Fibroblast of skin of right quadriceps (primary cell): ENCODE measurements around the gene RB1.

Experiments
- DNase-seq: peaks from one replicate; pipeline ENCODE4 v3.0.0-alpha.2; 2013

Gene RB1

GRCh38 chr13:48303359-48304142, at the start of gene RB1:
Gene RB1 (plus strand): TSS chr13:48303751. CDS start chr13:48303913, 162 bp downstream.
- DNase-seq = peak; percentile 92

- DNase-seq = no peak
Measured at GRCh38 chr13:48253849-48254248, 49.7 kb upstream of the RB1 start.

DNA sequence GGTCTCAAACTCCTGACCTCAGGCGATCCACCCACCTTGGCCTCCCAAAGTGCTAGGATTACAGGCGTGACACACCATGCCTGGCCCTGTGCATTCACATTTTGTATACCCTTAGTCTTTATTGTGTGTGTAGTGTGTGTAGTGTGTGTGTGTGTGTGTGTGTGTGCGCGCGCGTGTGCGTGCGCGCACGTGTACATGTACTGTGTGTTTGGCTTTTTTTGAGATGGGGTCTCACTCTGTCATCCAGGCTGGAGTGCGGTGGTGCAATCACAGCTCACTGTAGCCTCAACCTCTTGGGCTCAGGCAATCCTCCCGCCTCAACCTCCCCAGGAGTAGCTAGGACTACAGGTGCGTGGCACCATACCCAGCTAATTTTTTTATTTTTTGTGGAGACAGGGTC, 48.5 kb upstream of the RB1 start:
- DNase-seq = no peak

GRCh38 chr13:48255954-48256353, 47.6 kb upstream of the RB1 start:
- no peak for DNase-seq

GRCh38 chr13:48258002-48258401, 45.5 kb upstream of the RB1 start:
- DNase-seq = no peak

- no peak for DNase-seq
Measured at GRCh38 chr13:48258430-48258829, 45.1 kb upstream of the RB1 start.

- no peak for DNase-seq
Measured at GRCh38 chr13:48260970-48261369, 42.6 kb upstream of the RB1 start.

DNA sequence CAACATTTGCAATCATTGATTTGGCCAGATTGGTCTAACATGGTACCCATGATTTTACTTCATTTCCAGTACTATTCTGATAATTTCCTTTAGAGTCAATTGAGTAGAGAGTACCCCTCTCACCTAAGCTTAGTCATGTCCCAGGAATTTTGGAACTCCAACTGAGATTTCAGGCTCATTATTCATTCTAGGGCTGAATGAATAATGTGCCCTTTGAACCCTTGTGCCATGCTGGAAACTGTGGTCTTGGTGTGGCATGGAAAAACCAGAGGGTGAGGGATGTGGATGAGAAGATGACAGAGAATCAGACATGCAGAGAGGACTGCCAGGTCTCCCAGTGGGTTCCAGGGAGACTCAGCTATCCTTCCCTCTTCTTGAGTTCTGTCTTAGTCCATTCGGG, 40.4 kb upstream of the RB1 start:
- DNase-seq = no peak

DNA sequence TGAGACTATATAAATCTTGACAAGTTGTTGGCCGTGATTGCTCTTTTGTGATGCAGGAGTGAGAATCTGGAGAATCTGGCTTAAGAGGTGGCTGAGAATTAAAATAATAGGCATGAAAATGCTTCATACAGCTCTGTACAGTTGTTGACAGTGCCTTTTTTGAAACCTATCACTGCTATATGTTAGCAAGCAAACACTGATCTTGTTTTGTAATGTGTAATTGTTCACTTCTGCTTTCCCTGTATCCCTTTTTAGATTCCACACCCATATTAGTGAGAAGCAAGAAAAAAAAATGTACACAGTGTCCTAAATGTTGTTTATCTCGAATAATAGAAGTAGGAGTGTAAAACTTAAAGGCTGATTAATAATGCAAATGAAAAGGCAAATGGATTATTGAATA, 39.5 kb upstream of the RB1 start:
- DNase-seq = no peak

DNA sequence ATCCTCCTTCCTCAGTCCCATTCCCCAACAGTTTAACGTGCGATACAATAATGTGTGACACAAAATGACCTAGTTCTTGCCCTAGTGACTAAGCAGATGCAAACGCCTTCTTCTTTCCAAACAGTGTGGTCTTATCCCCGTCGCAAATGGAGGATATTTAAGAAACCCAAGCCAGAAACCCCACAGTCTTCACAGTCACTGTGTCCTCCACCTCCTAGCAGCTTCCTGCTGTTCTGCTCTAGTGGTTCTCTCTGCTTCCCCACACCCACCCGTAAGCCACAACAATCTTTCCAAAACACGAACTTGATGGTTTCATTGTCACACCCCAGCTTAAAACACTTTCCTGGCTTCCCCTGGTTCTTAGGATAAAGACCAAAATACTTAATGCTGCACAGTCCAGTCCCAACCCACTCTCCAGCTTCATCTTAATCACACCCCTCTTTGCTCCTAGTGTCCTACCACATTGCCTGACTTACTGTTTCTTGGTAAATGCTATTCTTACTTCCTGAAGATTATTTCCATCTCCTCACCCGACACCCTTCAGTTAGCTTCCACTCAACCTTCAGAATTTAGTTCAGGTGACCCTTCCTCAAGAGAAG, 38.2 kb upstream of the RB1 start:
- no peak for DNase-seq

GRCh38 chr13:48266150-48266549, 37.4 kb upstream of the RB1 start:
- no peak for DNase-seq

GRCh38 chr13:48266701-48267639, 36.6 kb upstream of the RB1 start:
- peak; percentile 3 for DNase-seq

GRCh38 chr13:48268019-48268418, 35.5 kb upstream of the RB1 start:
- no peak for DNase-seq

DNA sequence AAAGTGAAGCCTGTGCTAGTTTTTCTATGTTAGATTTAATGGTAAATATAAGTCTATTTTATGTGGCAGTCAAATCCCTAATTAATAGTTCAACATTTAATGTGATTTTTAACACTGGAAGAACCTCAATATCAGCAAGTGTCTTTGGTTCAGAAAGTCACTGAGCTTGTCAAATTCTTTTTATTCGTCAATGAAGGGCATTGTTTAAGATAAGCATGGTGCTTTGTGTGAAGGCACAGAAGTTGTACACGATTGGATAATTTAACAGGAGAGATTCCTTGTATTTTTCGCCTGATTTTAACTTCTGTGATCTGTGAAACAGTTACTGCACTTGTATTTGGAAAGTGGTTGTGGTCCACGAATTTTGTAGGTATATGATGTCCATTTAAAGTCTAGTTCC, 30.2 kb upstream of the RB1 start:
- no peak for DNase-seq

DNA sequence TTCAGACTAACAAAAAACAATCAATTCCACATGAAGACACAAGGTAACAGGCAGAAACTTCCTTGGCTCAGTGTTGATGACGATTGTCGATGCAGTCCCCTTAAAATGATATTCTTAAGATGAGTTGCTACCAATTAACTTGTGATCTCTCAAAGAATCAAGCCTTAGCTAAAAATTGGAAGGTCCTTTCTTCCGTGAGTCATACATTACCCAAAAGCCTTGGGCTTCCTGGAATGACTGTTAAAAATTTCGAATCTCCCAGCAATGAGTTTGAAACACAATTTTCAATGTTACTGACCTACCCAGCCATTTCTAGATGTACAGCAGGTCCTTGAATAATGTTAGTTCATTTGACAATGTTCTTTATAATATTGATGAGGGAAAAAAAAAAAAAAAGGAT, 28.0 kb upstream of the RB1 start:
- no peak for DNase-seq

DNA sequence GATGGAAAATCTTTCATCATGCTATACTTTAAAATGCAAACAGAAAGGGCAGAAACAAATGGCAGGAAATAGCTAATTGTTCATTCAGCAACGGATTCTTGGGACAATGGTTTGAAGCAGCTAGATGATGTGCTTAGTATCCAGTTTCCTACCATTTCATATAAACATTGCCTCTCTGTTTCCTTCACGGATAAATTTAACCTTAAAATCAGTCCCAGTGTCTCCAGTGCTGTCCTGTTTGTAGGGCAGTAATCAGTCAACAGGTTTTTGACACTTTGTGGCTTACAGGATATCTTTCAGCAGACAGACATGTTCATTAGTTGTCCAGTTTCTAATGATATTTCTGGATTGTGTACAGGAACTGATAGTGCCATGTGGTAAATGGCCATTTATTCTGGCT, 24.7 kb upstream of the RB1 start:
- DNase-seq = no peak

- no peak for DNase-seq
Measured at GRCh38 chr13:48281556-48281955, 22.0 kb upstream of the RB1 start.

DNA sequence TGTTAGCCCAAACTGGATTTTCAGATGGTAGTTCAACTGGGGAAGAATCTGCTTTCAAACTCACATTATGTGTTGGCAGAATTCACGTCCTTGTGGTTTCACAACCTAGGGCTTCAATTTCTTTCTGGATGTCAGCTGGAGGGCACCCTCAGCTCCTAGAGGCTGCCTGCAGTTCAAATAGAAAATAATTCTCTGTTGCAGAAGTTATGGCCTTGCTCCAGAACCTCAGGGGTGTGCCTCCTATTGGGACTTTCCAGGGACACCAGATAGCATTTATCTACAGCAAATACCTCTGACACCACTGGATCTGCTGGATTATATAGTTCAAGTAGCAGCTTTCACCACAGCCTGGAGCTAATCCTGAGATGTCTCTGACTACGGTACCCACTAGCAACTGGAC, 11.8 kb upstream of the RB1 start:
- no peak for DNase-seq

DNA sequence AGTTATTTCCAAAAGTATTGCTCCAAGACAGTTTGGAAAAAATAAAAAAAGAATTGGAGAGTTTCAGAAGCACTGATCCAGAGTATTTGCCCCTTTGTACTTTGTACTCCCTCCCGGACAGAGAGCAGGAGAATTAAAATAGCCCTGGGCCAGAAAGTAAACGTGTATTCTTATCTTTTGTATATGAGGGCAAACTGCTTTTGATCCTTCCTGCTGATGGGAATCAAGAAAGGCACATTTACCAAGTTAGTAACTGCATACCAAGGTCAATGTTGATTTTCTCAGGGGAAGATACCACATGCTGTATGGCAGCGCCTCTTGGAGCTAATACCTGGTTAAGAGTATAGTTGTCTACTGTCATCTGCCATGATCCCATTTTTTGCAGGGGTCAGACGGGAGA, 10.9 kb upstream of the RB1 start:
- DNase-seq = no peak

- no peak for DNase-seq
Measured at GRCh38 chr13:48294653-48295052, 8.9 kb upstream of the RB1 start.

DNA sequence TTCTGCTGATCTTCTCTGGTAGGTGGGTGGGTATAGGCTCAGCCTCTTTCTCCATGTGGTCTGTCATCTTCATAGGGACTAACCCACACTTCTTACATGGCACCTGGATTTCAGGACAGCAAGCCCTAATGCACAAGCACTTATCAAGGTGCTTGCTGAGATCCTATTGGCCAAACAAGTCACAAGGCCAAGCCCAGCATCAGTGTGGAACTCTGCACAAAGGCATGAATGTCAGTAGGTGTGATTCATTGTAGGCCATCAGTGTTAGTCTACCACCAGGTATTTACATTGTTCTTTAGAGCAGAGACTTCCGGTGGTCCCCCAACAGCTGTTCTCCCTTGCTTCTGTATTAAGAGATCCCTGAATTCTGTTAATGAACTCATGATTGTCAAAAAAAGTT, 8.3 kb upstream of the RB1 start:
- no peak for DNase-seq

DNA sequence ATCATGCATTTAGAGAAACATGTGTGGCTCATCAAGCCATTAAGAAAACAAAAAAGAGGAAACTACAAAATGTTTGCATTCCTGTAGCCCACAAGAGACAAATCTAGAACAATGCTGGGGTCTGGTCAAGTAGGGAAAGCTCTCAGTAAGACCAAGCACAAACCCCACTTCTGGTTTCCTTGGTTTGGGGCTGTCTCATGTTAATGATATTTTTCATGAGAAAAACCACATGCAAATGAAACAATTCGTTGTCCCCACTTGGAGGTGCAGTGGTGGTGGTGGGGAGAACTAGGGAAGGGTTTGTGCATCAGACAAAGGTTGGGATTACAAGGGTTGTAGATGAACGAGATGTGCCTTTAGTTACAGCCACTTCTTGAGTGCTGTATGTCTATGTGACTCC, 7.0 kb upstream of the RB1 start:
- DNase-seq = no peak

DNA sequence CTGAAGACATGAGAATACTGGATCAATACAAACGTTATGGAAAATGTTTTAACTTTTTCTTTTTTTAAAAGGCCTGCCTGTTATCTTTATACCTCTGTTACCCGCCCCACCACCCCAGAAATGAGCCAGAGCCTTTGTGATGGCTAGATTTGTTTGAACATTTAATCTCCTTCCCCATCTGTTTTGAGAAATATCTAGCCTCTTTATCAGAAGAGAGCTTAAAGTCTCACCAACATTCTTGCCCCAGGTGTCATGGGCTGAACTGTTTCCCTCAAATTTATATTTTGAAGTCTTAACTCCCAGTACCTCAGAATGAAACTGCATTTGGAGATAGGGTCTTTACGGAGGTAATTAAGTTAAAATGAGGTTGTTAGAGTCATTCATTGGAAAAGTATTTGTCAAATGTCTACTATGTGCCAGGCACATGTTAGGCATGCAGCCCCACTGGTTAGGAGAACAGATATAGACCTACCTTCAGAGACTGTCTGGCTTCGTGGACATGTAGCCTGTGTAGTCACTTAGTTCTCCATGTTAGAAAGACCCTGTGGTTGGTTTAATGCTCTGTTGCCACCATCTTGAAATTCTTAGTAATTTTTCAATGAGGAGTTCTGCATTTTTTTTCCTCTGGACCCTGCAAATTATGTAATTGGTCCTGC, 6.3 kb upstream of the RB1 start:
- no peak for DNase-seq
